ENCODE measurements around the gene BTBD9. TPM values are rescaled to one million over a fixed set of nuclear protein-coding genes. Genes with fewer than 3 reads are reported as not detected.

BTBD9 gene
- total RNA-seq, 1 donor from 2014 or later = 10.3 TPM

GRCh38 chr6:38460186-38460585 lies 179.5 kb downstream of the BTBD9 start:
- no peak overlapping the region for H3K27ac ChIP-seq (ENCODE audit: low read depth, low read length)
- H3K36me3 ChIP-seq (ENCODE audit: insufficient read depth, low read length) = no peaks in the 10 kb centered on the region
- Mint-ChIP-seq H3K4me3 (ENCODE audit: unreplicated experiment) (no peak overlapping the region), H3K9me3 (ENCODE audit: unreplicated experiment) (peaks cover 2% of the 10 kb centered on the region), H3K36me3 (ENCODE audit: low read depth, unreplicated experiment) (no peaks in the 10 kb centered on the region), H3K27me3 (ENCODE audit: low read depth, unreplicated experiment) (no peaks in the 10 kb centered on the region), H3K27ac (ENCODE audit: unreplicated experiment) (no peak overlapping the region), H3K4me1 (ENCODE audit: low read depth, unreplicated experiment) (peaks cover 9% of the 10 kb centered on the region)
- TF ChIP-seq EZH2 (IDR thresholded peaks at IDR 0.05; ENCODE audit: insufficient read depth, low read length) (no peak), CTCF (IDR thresholded peaks at IDR 0.05; ENCODE audit: insufficient read depth, low read depth, low read length) (no peak)
- H3K9me3 ChIP-seq (ENCODE audit: insufficient read depth, low read depth, low read length) = no peaks in the 10 kb centered on the region
- H2AFZ ChIP-seq (ENCODE audit: low read depth, low read length) = no peak overlapping the region
- H3K79me2 ChIP-seq (ENCODE audit: insufficient read depth, low read length) = no peaks in the 10 kb centered on the region
- peaks cover 12% of the 10 kb centered on the region for H3K4me1 ChIP-seq (ENCODE audit: insufficient read depth, low read length)
- H3K27me3 ChIP-seq (ENCODE audit: insufficient read depth, low read length) = no peaks in the 10 kb centered on the region
- H3K9ac ChIP-seq (ENCODE audit: low read length) = no peak overlapping the region
- FAIRE-seq (no peak), DNase-seq (ENCODE audit: low read depth) (peak; percentile 89)
- H3K4me3 ChIP-seq (ENCODE audit: insufficient read depth, low read depth, low read length) = no peak overlapping the region
- no peaks in the 10 kb centered on the region for H4K20me1 ChIP-seq (ENCODE audit: insufficient read depth, low read length)
- H3K4me2 ChIP-seq (ENCODE audit: low read length) = no peak overlapping the region

GRCh38 chr6:38459291-38459690 lies 180.4 kb downstream of the BTBD9 start:
- FAIRE-seq (no peak), DNase-seq (ENCODE audit: low read depth) (peak; percentile 55)
- H3K27me3 Mint-ChIP-seq (ENCODE audit: low read depth, unreplicated experiment) = no peaks in the 10 kb centered on the region
- Histone ChIP-seq H4K20me1 (ENCODE audit: insufficient read depth, low read length) (no peaks in the 10 kb centered on the region), H3K9ac (ENCODE audit: low read length) (no peak overlapping the region), H3K9me3 (ENCODE audit: insufficient read depth, low read depth, low read length) (no peaks in the 10 kb centered on the region), H2AFZ (ENCODE audit: low read depth, low read length) (no peak overlapping the region), H3K4me1 (ENCODE audit: insufficient read depth, low read length) (peaks cover 12% of the 10 kb centered on the region), H3K4me3 (ENCODE audit: insufficient read depth, low read depth, low read length) (no peak overlapping the region), H3K4me2 (ENCODE audit: low read length) (no peak overlapping the region), H3K27me3 (ENCODE audit: insufficient read depth, low read length) (no peaks in the 10 kb centered on the region), H3K36me3 (ENCODE audit: insufficient read depth, low read length) (no peaks in the 10 kb centered on the region), H3K27ac (ENCODE audit: low read depth, low read length) (no peak overlapping the region), H3K79me2 (ENCODE audit: insufficient read depth, low read length) (no peaks in the 10 kb centered on the region)
- H3K4me3 Mint-ChIP-seq (ENCODE audit: unreplicated experiment) = no peak overlapping the region
- TF ChIP-seq EZH2 (IDR thresholded peaks at IDR 0.05; ENCODE audit: insufficient read depth, low read length) = no peak
- peaks cover 9% of the 10 kb centered on the region for H3K4me1 Mint-ChIP-seq (ENCODE audit: low read depth, unreplicated experiment)
- H3K9me3 Mint-ChIP-seq (ENCODE audit: unreplicated experiment) = no peaks in the 10 kb centered on the region
- H3K36me3 Mint-ChIP-seq (ENCODE audit: low read depth, unreplicated experiment) = no peaks in the 10 kb centered on the region
- H3K27ac Mint-ChIP-seq (ENCODE audit: unreplicated experiment) = peak overlapping the region; percentile 26

- no peak for FAIRE-seq
These were observed 185.9 kb downstream of the BTBD9 start for GRCh38 chr6:38453861-38454260.

More at GRCh38 chr6:38453861-38454260, 185.9 kb downstream of the BTBD9 start:
- peaks cover 6% of the 10 kb centered on the region for H3K36me3 Mint-ChIP-seq (ENCODE audit: low read depth, unreplicated experiment)
- no peaks in the 10 kb centered on the region for H3K4me1 ChIP-seq (ENCODE audit: insufficient read depth, low read length)
- TF ChIP-seq EZH2 (IDR thresholded peaks at IDR 0.05; ENCODE audit: insufficient read depth, low read length) = no peak
- TF ChIP-seq CTCF (IDR thresholded peaks at IDR 0.05; ENCODE audit: insufficient read depth, low read depth, low read length) = no peak
- H3K4me1 Mint-ChIP-seq (ENCODE audit: low read depth, unreplicated experiment) = peaks cover 2% of the 10 kb centered on the region
- H3K4me3 Mint-ChIP-seq (ENCODE audit: unreplicated experiment) = no peak overlapping the region
- no peak overlapping the region for H3K4me3 ChIP-seq (ENCODE audit: insufficient read depth, low read depth, low read length)
- no peak overlapping the region for H3K9ac ChIP-seq (ENCODE audit: low read length)
- no peak overlapping the region for H3K4me2 ChIP-seq (ENCODE audit: low read length)
- H3K79me2 ChIP-seq (ENCODE audit: insufficient read depth, low read length) = no peaks in the 10 kb centered on the region
- no peaks in the 10 kb centered on the region for H3K9me3 ChIP-seq (ENCODE audit: insufficient read depth, low read depth, low read length)
- H3K36me3 ChIP-seq (ENCODE audit: insufficient read depth, low read length) = no peaks in the 10 kb centered on the region
- H2AFZ ChIP-seq (ENCODE audit: low read depth, low read length) = no peak overlapping the region
- H4K20me1 ChIP-seq (ENCODE audit: insufficient read depth, low read length) = no peaks in the 10 kb centered on the region
- H3K27ac Mint-ChIP-seq (ENCODE audit: unreplicated experiment) = no peak overlapping the region
- no peaks in the 10 kb centered on the region for H3K27me3 Mint-ChIP-seq (ENCODE audit: low read depth, unreplicated experiment)
- H3K27me3 ChIP-seq (ENCODE audit: insufficient read depth, low read length) = no peaks in the 10 kb centered on the region
- H3K27ac ChIP-seq (ENCODE audit: low read depth, low read length) = no peak overlapping the region
- H3K9me3 Mint-ChIP-seq (ENCODE audit: unreplicated experiment) = peaks cover 8% of the 10 kb centered on the region
- DNase-seq (ENCODE audit: low read depth) = no peak
